ENCODE results near the gene GBP3.

DNA sequence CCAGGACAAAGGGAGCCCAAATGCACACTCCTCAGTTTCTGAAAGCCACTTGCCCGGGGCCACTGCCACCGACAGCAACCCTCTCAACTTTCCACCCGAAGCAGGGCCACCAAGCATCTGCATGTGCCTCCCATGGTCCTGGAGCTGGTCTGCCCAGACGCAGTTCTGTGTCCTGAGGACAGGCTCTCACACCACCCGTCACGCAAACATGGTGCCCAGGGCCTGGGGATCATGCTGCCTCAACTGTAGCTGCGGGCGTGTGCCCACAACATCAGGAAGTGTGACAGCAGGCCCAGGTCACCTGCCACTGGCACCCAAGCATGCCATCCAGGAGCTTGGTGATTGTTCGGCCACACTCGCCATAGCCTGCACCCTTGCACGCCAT is 28.0 kb upstream of the GBP3 start:
- TF ChIP-seq FOXA1 (IDR thresholded peaks at IDR 0.05) = no peak
- no peak for TF ChIP-seq ZNF384 (IDR thresholded peaks at IDR 0.05)
- no peak for TF ChIP-seq HDGF (IDR thresholded peaks at IDR 0.05; ENCODE audit: borderline replicate concordance)
- TF ChIP-seq LEF1 (IDR thresholded peaks at IDR 0.05; ENCODE audit: borderline replicate concordance) = no peak
- no peak for TF ChIP-seq SUZ12 (IDR thresholded peaks at IDR 0.05)
- TF ChIP-seq ARNT (IDR thresholded peaks at IDR 0.05) = no peak
- no peak for TF ChIP-seq TARDBP (IDR thresholded peaks at IDR 0.05)
- no peak for TF ChIP-seq FOXM1 (IDR thresholded peaks at IDR 0.05; ENCODE audit: borderline replicate concordance)
- TF ChIP-seq CTBP1 (IDR thresholded peaks at IDR 0.05; ENCODE audit: borderline replicate concordance) = no peak
- TF ChIP-seq BHLHE40 (IDR thresholded peaks at IDR 0.05; ENCODE audit: borderline replicate concordance) = no peak
- no peak for TF ChIP-seq SP1 (IDR thresholded peaks at IDR 0.05)
- no peak for TF ChIP-seq ELF4 (IDR thresholded peaks at IDR 0.05)
- TF ChIP-seq, protein P1, sequence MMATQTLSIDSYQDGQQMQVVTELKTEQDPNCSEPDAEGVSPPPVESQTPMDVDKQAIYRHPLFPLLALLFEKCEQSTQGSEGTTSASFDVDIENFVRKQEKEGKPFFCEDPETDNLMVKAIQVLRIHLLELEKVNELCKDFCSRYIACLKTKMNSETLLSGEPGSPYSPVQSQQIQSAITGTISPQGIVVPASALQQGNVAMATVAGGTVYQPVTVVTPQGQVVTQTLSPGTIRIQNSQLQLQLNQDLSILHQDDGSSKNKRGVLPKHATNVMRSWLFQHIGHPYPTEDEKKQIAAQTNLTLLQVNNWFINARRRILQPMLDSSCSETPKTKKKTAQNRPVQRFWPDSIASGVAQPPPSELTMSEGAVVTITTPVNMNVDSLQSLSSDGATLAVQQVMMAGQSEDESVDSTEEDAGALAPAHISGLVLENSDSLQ (IDR thresholded peaks at IDR 0.05) = no peak
- no peak for TF ChIP-seq FOXK2 (IDR thresholded peaks at IDR 0.05)

All from HEK293T (cell line).